GM18868 (cell line): Measurements from ENCODE around the gene STK32C.
"Not testable (repeated sequence)": the region's sequence is repeated elsewhere in the genome, so short reads cannot be mapped to it uniquely, and the experiment has no call there.

ENCODE experiments used
- ATAC-seq: cut with Tn5 transposase; IDR thresholded peaks from one replicate; pipeline ENCODE4 v1.9.1; 2021; ENCODE audit warnings: mild to moderate bottlenecking, moderate library complexity; ENCODE audit not compliant: unreplicated experiment

The STK32C gene

DNA sequence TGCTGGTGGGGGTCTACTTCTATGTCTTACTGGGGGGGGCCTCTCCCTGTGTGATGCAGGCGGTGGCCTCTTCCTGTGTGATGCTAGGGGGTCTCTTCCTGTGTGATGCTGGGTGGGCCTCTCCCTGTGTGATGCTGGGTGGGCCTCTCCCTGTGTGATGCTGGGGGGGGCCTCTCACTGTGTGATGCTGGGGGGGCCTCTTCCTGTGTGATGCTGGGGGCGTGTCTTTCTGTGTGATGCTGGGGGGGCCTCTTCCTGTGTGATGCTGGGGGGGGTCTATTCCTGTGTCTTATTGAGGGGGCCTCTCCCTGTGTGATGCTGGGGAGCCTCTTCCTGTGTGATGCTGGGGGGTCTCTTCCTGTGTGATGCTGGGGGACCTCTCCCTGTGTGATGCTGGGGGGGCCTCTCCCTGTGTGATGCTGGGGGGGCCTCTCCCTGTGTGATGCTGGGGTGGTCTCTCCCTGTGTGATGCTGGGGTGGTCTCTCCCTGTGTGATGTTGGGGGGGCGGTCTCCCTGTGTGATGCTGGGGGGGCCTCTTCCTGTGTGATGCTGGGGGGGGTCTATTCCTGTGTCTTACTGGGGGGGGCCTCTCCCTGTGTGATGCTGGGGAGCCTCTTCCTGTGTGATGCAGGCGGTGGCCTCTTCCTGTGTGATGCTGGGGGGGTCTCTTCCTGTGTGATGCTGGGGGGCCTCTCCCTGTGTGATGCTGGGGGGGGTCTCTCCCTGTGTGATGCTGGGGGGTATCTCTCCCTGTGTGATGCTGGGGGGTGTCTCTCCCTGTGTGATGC, 146.7 kb downstream of the STK32C start:
- not testable (repeated sequence) for ATAC-seq

DNA sequence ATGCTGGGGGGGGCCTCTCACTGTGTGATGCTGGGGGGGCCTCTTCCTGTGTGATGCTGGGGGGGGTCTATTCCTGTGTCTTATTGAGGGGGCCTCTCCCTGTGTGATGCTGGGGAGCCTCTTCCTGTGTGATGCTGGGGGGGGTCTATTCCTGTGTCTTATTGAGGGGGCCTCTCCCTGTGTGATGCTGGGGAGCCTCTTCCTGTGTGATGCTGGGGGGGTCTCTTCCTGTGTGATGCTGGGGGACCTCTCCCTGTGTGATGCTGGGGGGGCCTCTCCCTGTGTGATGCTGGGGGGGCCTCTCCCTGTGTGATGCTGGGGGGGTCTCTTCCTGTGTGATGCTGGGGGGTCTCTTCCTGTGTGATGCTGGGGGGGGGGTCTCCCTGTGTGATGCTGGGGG, 147.5 kb downstream of the STK32C start:
- ATAC-seq = not testable (repeated sequence)

DNA sequence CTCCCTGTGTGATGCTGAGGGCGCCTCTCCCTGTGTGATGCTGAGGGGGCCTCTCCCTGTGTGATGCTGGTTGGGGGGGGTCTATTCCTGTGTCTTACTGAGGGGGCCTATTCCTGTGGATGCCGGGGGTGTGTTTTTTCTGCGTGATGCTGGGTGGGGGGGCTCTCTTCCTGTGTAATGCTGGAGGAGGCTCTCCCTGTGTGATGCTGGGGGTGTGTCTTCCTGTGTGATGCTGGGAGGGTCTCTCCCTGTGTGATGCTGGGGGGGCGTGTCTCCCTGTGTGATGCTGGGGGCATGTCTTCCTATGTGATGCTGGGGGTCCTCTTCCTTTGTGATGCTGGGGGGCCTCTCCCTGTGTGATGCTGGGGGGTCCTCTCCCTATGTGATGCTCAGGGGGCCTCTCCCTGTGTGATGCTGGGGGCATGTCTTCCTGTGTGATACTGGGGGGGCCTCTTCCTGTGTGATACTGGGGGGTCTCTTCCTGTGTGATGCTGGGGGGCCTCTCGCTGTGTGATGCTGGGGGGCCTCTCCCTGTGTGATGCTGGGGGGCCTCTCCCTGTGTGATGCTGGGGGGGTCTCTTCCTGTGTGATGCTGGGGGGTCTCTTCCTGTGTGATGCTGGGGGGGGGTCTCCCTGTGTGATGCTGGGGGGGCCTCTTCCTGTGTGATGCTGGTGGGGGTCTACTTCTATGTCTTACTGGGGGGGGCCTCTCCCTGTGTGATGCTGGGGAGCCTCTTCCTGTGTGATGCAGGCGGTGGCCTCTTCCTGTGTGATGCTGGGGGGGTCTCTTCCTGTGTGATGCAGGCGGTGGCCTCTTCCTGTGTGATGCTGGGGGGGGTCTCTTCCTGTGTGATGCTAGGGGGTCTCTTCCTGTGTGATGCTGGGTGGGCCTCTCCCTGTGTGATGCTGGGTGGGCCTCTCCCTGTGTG, 148.2 kb downstream of the STK32C start:
- not testable (repeated sequence) for ATAC-seq

DNA sequence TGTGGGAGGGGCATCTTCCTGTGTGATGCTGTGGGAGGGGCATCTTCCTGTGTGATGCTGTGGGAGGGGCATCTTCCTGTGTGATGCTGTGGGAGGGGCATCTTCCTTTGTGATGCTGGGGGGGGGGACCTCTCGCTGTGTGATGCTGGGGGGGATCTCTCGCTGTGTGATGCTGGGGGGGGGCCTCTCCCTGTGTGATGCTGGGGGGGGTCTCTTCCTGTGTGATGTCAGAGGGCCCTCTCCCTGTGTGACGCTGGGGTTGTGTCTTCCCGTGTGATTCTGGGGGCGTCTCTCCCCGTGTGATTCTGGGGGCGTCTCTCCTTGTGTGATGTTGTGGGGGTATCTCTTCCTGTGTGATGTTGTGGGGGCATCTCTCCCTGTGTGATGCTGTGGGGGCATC, 148.9 kb downstream of the STK32C start:
- ATAC-seq = no peak

DNA sequence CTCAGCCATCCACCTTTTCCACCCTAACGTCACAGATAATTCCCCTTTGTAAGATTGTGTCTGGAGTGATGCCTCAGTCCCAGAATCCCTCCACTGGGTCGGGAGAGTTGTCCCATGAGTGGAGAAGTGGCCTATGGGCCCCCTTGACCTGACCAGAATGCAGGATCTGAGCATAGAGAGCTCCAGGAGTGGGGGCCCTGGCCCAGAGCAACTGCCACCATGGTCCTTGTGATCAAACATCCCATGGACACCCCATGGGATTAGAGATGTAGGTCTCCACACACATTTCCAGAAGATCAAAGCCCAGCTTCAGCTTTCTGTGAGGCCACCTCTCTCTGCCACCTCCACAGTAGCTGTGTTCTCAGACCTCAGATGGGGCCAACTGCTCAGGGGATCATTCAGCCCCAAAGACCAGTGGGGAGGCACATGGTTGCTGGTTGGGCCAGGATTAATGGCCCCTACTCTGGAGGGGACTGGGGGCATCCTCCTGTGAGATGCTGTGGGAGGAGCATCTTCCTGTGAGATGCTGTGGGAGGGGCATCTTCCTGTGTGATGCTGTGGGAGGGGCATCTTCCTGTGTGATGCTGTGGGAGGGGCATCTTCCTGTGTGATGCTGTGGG, 149.5 kb downstream of the STK32C start:
- ATAC-seq = no peak
